ENCODE measurements around the gene USP34. TPM values are rescaled to one million over a fixed set of nuclear protein-coding genes. Genes with fewer than 3 reads are reported as not detected.

Gene USP34
- total and polyA plus RNA-seq, 2 of the 8 experiments (the other 6 are each of a cell fraction or from before 2014, with no cell fraction given), result 56.7 to 91.7 TPM

GRCh38 chr2:61220768-61221167, 250.1 kb downstream of the USP34 start:
- no peak overlapping the region for H3K4ac ChIP-seq (replicated peaks; ENCODE audit: insufficient read length, low read depth, low read length)
- H3K9me3 ChIP-seq (ENCODE audit: insufficient read depth in 2 of 2, low read depth in 1 of 2, low read length in 1 of 2), result no peaks in the 10 kb centered on the region
- H3K4me1 ChIP-seq (replicated peaks in 1 of 4; ENCODE audit: control insufficient read depth in 3 of 4, insufficient read depth in 4 of 4, low read length in 3 of 4), result no peaks in the 10 kb centered on the region
- H3K4me3 ChIP-seq (ENCODE audit: extremely low read depth in 1 of 4, insufficient read depth in 2 of 4, low read depth in 3 of 4, low read length in 4 of 4), result no peak overlapping the region
- no peaks in the 10 kb centered on the region for H4K20me1 ChIP-seq (replicated peaks in 1 of 2; ENCODE audit: control insufficient read depth in 1 of 2, insufficient read depth in 2 of 2, low read length in 2 of 2)
- no peak overlapping the region for H2BK12ac ChIP-seq (ENCODE audit: low read depth, low read length)
- H3K4me2 ChIP-seq (ENCODE audit: insufficient read depth in 1 of 2, low read depth in 2 of 2, low read length in 2 of 2), result no peak overlapping the region
- peaks cover 0 to 42% (median 15%) of the 10 kb centered on the region in 4 experiments; a peak in 7 of 8 replicates for H3K36me3 ChIP-seq (ENCODE audit: control insufficient read depth in 2 of 4, insufficient read depth in 4 of 4, low read length in 3 of 4)
- no peaks in the 10 kb centered on the region for H3K79me1 ChIP-seq (ENCODE audit: low read depth, low read length)
- H2AFZ ChIP-seq (ENCODE audit: low read length), result no peak overlapping the region
- no peak overlapping the region for H2BK120ac ChIP-seq (replicated peaks; ENCODE audit: low read depth, low read length)
- H3K27me3 ChIP-seq (replicated peaks in 1 of 4; ENCODE audit: control insufficient read depth in 3 of 4, extremely low read depth in 1 of 4, insufficient read depth in 3 of 4, low read length in 3 of 4), result no peaks in the 10 kb centered on the region
- H3K9ac ChIP-seq (replicated peaks in 1 of 4; ENCODE audit: extremely low read depth in 1 of 4, low read depth in 3 of 4, low read length in 3 of 4), result no peak overlapping the region
- H3K23me2 ChIP-seq (ENCODE audit: low read depth, low read length), result no peaks in the 10 kb centered on the region
- no peak overlapping the region for H4K91ac ChIP-seq (replicated peaks; ENCODE audit: insufficient read length, low read length)
- no peak for DNase-seq (ENCODE audit: low read depth in 1 of 2, low spot score in 2 of 2)
- no peak for FAIRE-seq
- H3K56ac ChIP-seq (replicated peaks; ENCODE audit: insufficient read length, low read depth, low read length), result no peak overlapping the region
- CTCF ChIA-PET (ENCODE audit: partially characterized antibody), result no interaction called here
- no peak overlapping the region for H2BK5ac ChIP-seq (ENCODE audit: low read depth, low read length)
- no peak overlapping the region for H3K14ac ChIP-seq (ENCODE audit: insufficient read length)
- H3K27ac ChIP-seq (ENCODE audit: low read depth, low read length), result no peak overlapping the region
- WGBS, 2 experiments (ENCODE audit: extremely low coverage in 1 of 2, insufficient coverage in 1 of 2, insufficient read length in 1 of 2, insufficient replicate concordance in 2 of 2, low coverage in 1 of 2, low lambda C conversion rate in 2 of 2, missing lambda C conversion rate in 1 of 2), result 94% methylated on average over 2 of the region's 2 CpGs; no CpG with 5 or more reads in 1 of the 2 experiments
- TF ChIP-seq HDAC2 (IDR thresholded peaks at IDR 0.05; ENCODE audit: borderline replicate concordance in 1 of 2, low read depth in 2 of 2, low read length in 2 of 2) (no peak), MAFK (IDR thresholded peaks at IDR 0.05; ENCODE audit: low read depth, low read length) (no peak), SP4 (IDR thresholded peaks at IDR 0.05; ENCODE audit: low read length) (no peak), POU5F1 (IDR thresholded peaks at IDR 0.05; ENCODE audit: low read depth, low read length) (no peak), RBBP5 (IDR thresholded peaks at IDR 0.05; ENCODE audit: borderline replicate concordance, low read depth, low read length) (no peak), KDM5A (IDR thresholded peaks at IDR 0.05; ENCODE audit: low read length) (no peak), TAF1 (IDR thresholded peaks at IDR 0.05; ENCODE audit: low read depth, low read length) (no peak), SP1 (IDR thresholded peaks at IDR 0.05; ENCODE audit: low read depth, low read length) (no peak), GTF2F1 (IDR thresholded peaks at IDR 0.05; ENCODE audit: borderline replicate concordance, low read depth, low read length) (no peak), RFX5 (IDR thresholded peaks at IDR 0.05; ENCODE audit: borderline replicate concordance, low read depth, low read length) (no peak), SUZ12 (IDR thresholded peaks at IDR 0.05; ENCODE audit: low read length) (no peak), NRF1 (IDR thresholded peaks at IDR 0.05; ENCODE audit: low read depth, low read length) (no peak)
- TF ChIP-seq, protein P1, sequence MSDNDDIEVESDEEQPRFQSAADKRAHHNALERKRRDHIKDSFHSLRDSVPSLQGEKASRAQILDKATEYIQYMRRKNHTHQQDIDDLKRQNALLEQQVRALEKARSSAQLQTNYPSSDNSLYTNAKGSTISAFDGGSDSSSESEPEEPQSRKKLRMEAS (IDR thresholded peaks at IDR 0.05), result no peak
- H2BK20ac ChIP-seq (ENCODE audit: low read length), result no peak overlapping the region
- H4K8ac ChIP-seq (ENCODE audit: extremely low read depth, insufficient read depth, low read length), result no peak overlapping the region
- no peak overlapping the region for H2AK5ac ChIP-seq (ENCODE audit: low read depth, low read length)
- no peaks in the 10 kb centered on the region for H3K79me2 ChIP-seq (ENCODE audit: control insufficient read depth in 1 of 2, insufficient read depth in 2 of 2, low read length in 2 of 2)
- POLR2A ChIA-PET (ENCODE audit: partially characterized antibody), result no interaction called here
- H2BK15ac ChIP-seq (ENCODE audit: low read length), result no peak overlapping the region
- H3K18ac ChIP-seq (ENCODE audit: extremely low read depth, low read length), result no peak overlapping the region
- H4K5ac ChIP-seq (ENCODE audit: insufficient read length, low read depth, low read length), result no peak overlapping the region
- H3K23ac ChIP-seq (ENCODE audit: insufficient read length), result no peak overlapping the region

All from H1 (cell line).